ENCODE measurements around the gene FAM78B.

FAM78B gene

GRCh38 chr1:166127003-166127402, 39.8 kb downstream of the FAM78B start:
- Histone ChIP-seq H3K36me3 (ENCODE audit: control insufficient read depth in 5 of 5, insufficient read depth in 5 of 5, low read length in 5 of 5) (peaks cover 0 to 3% (median 0%) of the 10 kb centered on the region in 5 donors), H3K4me3 (ENCODE audit: low read depth in 1 of 5, low read length in 5 of 5) (no peak overlapping the region), H3K9me3 (ENCODE audit: control insufficient read depth in 5 of 5, low read length in 5 of 5) (no peaks in the 10 kb centered on the region), H3K9ac (ENCODE audit: low read length in 5 of 5) (no peak overlapping the region), H3K27ac (ENCODE audit: low read depth, low read length) (no peak overlapping the region), H3K4me1 (ENCODE audit: control insufficient read depth in 5 of 5, insufficient read depth in 5 of 5, low read length in 5 of 5) (peaks cover 0 to 5% (median 0%) of the 10 kb centered on the region in 5 donors), H3K27me3 (ENCODE audit: control insufficient read depth in 5 of 5, insufficient read depth in 4 of 5, low read length in 5 of 5) (no peaks in the 10 kb centered on the region)

- no peaks in the 10 kb centered on the region for H3K36me3 ChIP-seq (ENCODE audit: control insufficient read depth in 5 of 5, insufficient read depth in 5 of 5, low read length in 5 of 5)
- H3K9ac ChIP-seq (ENCODE audit: low read length in 5 of 5) = no peak overlapping the region
- H3K27me3 ChIP-seq (ENCODE audit: control insufficient read depth in 5 of 5, insufficient read depth in 4 of 5, low read length in 5 of 5) = peaks cover 0 to 3% (median 0%) of the 10 kb centered on the region in 5 donors
- H3K9me3 ChIP-seq (ENCODE audit: control insufficient read depth in 5 of 5, low read length in 5 of 5) = no peaks in the 10 kb centered on the region
- H3K4me3 ChIP-seq (ENCODE audit: low read depth in 1 of 5, low read length in 5 of 5) = no peak overlapping the region
- peaks cover 0 to 5% (median 0%) of the 10 kb centered on the region in 5 donors for H3K4me1 ChIP-seq (ENCODE audit: control insufficient read depth in 5 of 5, insufficient read depth in 5 of 5, low read length in 5 of 5)
- H3K27ac ChIP-seq (ENCODE audit: low read depth, low read length) = no peak overlapping the region
Measured at GRCh38 chr1:166122873-166123466, 43.8 kb downstream of the FAM78B start.

- Histone ChIP-seq H3K4me1 (ENCODE audit: control insufficient read depth in 5 of 5, insufficient read depth in 5 of 5, low read length in 5 of 5) (no peaks in the 10 kb centered on the region), H3K36me3 (ENCODE audit: control insufficient read depth in 5 of 5, insufficient read depth in 5 of 5, low read length in 5 of 5) (no peaks in the 10 kb centered on the region), H3K27ac (ENCODE audit: low read depth, low read length) (no peak overlapping the region), H3K27me3 (ENCODE audit: control insufficient read depth in 5 of 5, insufficient read depth in 4 of 5, low read length in 5 of 5) (peaks cover 0 to 3% (median 0%) of the 10 kb centered on the region in 5 donors), H3K9ac (ENCODE audit: low read length in 5 of 5) (no peak overlapping the region), H3K4me3 (ENCODE audit: low read depth in 1 of 5, low read length in 5 of 5) (no peak overlapping the region), H3K9me3 (ENCODE audit: control insufficient read depth in 5 of 5, low read length in 5 of 5) (no peaks in the 10 kb centered on the region)
Measured at GRCh38 chr1:166121010-166121409, 45.8 kb downstream of the FAM78B start.

- Histone ChIP-seq H3K27me3 (ENCODE audit: control insufficient read depth in 5 of 5, insufficient read depth in 4 of 5, low read length in 5 of 5) (peaks cover 0 to 3% (median 0%) of the 10 kb centered on the region in 5 donors), H3K9me3 (ENCODE audit: control insufficient read depth in 5 of 5, low read length in 5 of 5) (no peaks in the 10 kb centered on the region), H3K36me3 (ENCODE audit: control insufficient read depth in 5 of 5, insufficient read depth in 5 of 5, low read length in 5 of 5) (no peaks in the 10 kb centered on the region), H3K27ac (ENCODE audit: low read depth, low read length) (no peak overlapping the region), H3K4me3 (ENCODE audit: low read depth in 1 of 5, low read length in 5 of 5) (no peak overlapping the region), H3K9ac (ENCODE audit: low read length in 5 of 5) (no peak overlapping the region), H3K4me1 (ENCODE audit: control insufficient read depth in 5 of 5, insufficient read depth in 5 of 5, low read length in 5 of 5) (no peaks in the 10 kb centered on the region)
Measured at GRCh38 chr1:166120281-166120680, 46.5 kb downstream of the FAM78B start.

GRCh38 chr1:166119471-166119965, 47.3 kb downstream of the FAM78B start:
- no peaks in the 10 kb centered on the region for H3K36me3 ChIP-seq (ENCODE audit: control insufficient read depth in 5 of 5, insufficient read depth in 5 of 5, low read length in 5 of 5)
- no peak overlapping the region for H3K27ac ChIP-seq (ENCODE audit: low read depth, low read length)
- no peaks in the 10 kb centered on the region for H3K9me3 ChIP-seq (ENCODE audit: control insufficient read depth in 5 of 5, low read length in 5 of 5)
- no peaks in the 10 kb centered on the region for H3K4me1 ChIP-seq (ENCODE audit: control insufficient read depth in 5 of 5, insufficient read depth in 5 of 5, low read length in 5 of 5)
- no peak overlapping the region for H3K9ac ChIP-seq (ENCODE audit: low read length in 5 of 5)
- H3K27me3 ChIP-seq (ENCODE audit: control insufficient read depth in 5 of 5, insufficient read depth in 4 of 5, low read length in 5 of 5) = peaks cover 0 to 3% (median 0%) of the 10 kb centered on the region in 5 donors
- no peak overlapping the region for H3K4me3 ChIP-seq (ENCODE audit: low read depth in 1 of 5, low read length in 5 of 5)

- H3K9me3 ChIP-seq (ENCODE audit: control insufficient read depth in 5 of 5, low read length in 5 of 5) = no peaks in the 10 kb centered on the region
- peaks cover 0 to 3% (median 0%) of the 10 kb centered on the region in 5 donors for H3K27me3 ChIP-seq (ENCODE audit: control insufficient read depth in 5 of 5, insufficient read depth in 4 of 5, low read length in 5 of 5)
- no peak overlapping the region for H3K9ac ChIP-seq (ENCODE audit: low read length in 5 of 5)
- H3K36me3 ChIP-seq (ENCODE audit: control insufficient read depth in 5 of 5, insufficient read depth in 5 of 5, low read length in 5 of 5) = no peaks in the 10 kb centered on the region
- H3K4me3 ChIP-seq (ENCODE audit: low read depth in 1 of 5, low read length in 5 of 5) = no peak overlapping the region
- no peaks in the 10 kb centered on the region for H3K4me1 ChIP-seq (ENCODE audit: control insufficient read depth in 5 of 5, insufficient read depth in 5 of 5, low read length in 5 of 5)
- H3K27ac ChIP-seq (ENCODE audit: low read depth, low read length) = no peak overlapping the region
Measured at GRCh38 chr1:166117776-166118175, 49.0 kb downstream of the FAM78B start.

GRCh38 chr1:166116026-166116425, 50.8 kb downstream of the FAM78B start:
- no peaks in the 10 kb centered on the region for H3K9me3 ChIP-seq (ENCODE audit: control insufficient read depth in 5 of 5, low read length in 5 of 5)
- no peaks in the 10 kb centered on the region for H3K36me3 ChIP-seq (ENCODE audit: control insufficient read depth in 5 of 5, insufficient read depth in 5 of 5, low read length in 5 of 5)
- no peak overlapping the region for H3K27ac ChIP-seq (ENCODE audit: low read depth, low read length)
- H3K27me3 ChIP-seq (ENCODE audit: control insufficient read depth in 5 of 5, insufficient read depth in 4 of 5, low read length in 5 of 5) = no peaks in the 10 kb centered on the region
- H3K9ac ChIP-seq (ENCODE audit: low read length in 5 of 5) = no peak overlapping the region
- no peaks in the 10 kb centered on the region for H3K4me1 ChIP-seq (ENCODE audit: control insufficient read depth in 5 of 5, insufficient read depth in 5 of 5, low read length in 5 of 5)
- H3K4me3 ChIP-seq (ENCODE audit: low read depth in 1 of 5, low read length in 5 of 5) = no peak overlapping the region

GRCh38 chr1:166114419-166114818, 52.4 kb downstream of the FAM78B start:
- Histone ChIP-seq H3K9ac (ENCODE audit: low read length in 5 of 5) (no peak overlapping the region), H3K9me3 (ENCODE audit: control insufficient read depth in 5 of 5, low read length in 5 of 5) (no peaks in the 10 kb centered on the region), H3K4me1 (ENCODE audit: control insufficient read depth in 5 of 5, insufficient read depth in 5 of 5, low read length in 5 of 5) (no peaks in the 10 kb centered on the region), H3K4me3 (ENCODE audit: low read depth in 1 of 5, low read length in 5 of 5) (no peak overlapping the region), H3K36me3 (ENCODE audit: control insufficient read depth in 5 of 5, insufficient read depth in 5 of 5, low read length in 5 of 5) (no peaks in the 10 kb centered on the region), H3K27me3 (ENCODE audit: control insufficient read depth in 5 of 5, insufficient read depth in 4 of 5, low read length in 5 of 5) (no peaks in the 10 kb centered on the region), H3K27ac (ENCODE audit: low read depth, low read length) (no peak overlapping the region)

GRCh38 chr1:166113630-166114029, 53.2 kb downstream of the FAM78B start:
- no peak overlapping the region for H3K27ac ChIP-seq (ENCODE audit: low read depth, low read length)
- H3K4me3 ChIP-seq (ENCODE audit: low read depth in 1 of 5, low read length in 5 of 5) = no peak overlapping the region
- H3K4me1 ChIP-seq (ENCODE audit: control insufficient read depth in 5 of 5, insufficient read depth in 5 of 5, low read length in 5 of 5) = no peaks in the 10 kb centered on the region
- no peaks in the 10 kb centered on the region for H3K27me3 ChIP-seq (ENCODE audit: control insufficient read depth in 5 of 5, insufficient read depth in 4 of 5, low read length in 5 of 5)
- H3K9me3 ChIP-seq (ENCODE audit: control insufficient read depth in 5 of 5, low read length in 5 of 5) = no peaks in the 10 kb centered on the region
- H3K36me3 ChIP-seq (ENCODE audit: control insufficient read depth in 5 of 5, insufficient read depth in 5 of 5, low read length in 5 of 5) = no peaks in the 10 kb centered on the region
- H3K9ac ChIP-seq (ENCODE audit: low read length in 5 of 5) = no peak overlapping the region

GRCh38 chr1:166113031-166113430, 53.8 kb downstream of the FAM78B start:
- Histone ChIP-seq H3K27me3 (ENCODE audit: control insufficient read depth in 5 of 5, insufficient read depth in 4 of 5, low read length in 5 of 5) (no peaks in the 10 kb centered on the region), H3K27ac (ENCODE audit: low read depth, low read length) (no peak overlapping the region), H3K36me3 (ENCODE audit: control insufficient read depth in 5 of 5, insufficient read depth in 5 of 5, low read length in 5 of 5) (no peaks in the 10 kb centered on the region), H3K9ac (ENCODE audit: low read length in 5 of 5) (no peak overlapping the region), H3K9me3 (ENCODE audit: control insufficient read depth in 5 of 5, low read length in 5 of 5) (no peaks in the 10 kb centered on the region), H3K4me1 (ENCODE audit: control insufficient read depth in 5 of 5, insufficient read depth in 5 of 5, low read length in 5 of 5) (no peaks in the 10 kb centered on the region), H3K4me3 (ENCODE audit: low read depth in 1 of 5, low read length in 5 of 5) (no peak overlapping the region)
